ENCODE measurements around the gene PEX5.
"Not testable (repeated sequence)": the region's sequence is repeated elsewhere in the genome, so short reads cannot be mapped to it uniquely, and the experiment has no call there.

Gene PEX5

DNA sequence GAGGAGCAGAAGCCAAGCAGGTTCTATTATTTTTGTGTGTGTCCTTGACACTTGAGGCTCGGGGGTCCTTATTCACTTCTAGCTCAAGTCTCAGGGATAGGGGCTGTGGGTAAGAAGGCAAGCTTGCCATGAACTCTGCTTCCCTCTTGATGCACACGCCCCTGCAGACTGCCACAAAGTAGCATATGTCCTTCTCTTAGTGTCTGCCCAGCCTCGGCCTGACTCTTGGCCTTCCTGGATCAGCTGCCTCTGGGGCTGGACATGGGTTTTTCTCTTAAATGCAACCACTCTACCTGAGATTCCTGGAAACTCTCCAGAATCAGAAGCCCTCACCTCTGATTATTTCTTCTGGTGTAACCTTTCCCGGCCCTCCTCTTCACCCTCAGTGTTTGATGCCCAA is 28.2 kb upstream of the PEX5 start:
- DNase-seq, result no peak

DNA sequence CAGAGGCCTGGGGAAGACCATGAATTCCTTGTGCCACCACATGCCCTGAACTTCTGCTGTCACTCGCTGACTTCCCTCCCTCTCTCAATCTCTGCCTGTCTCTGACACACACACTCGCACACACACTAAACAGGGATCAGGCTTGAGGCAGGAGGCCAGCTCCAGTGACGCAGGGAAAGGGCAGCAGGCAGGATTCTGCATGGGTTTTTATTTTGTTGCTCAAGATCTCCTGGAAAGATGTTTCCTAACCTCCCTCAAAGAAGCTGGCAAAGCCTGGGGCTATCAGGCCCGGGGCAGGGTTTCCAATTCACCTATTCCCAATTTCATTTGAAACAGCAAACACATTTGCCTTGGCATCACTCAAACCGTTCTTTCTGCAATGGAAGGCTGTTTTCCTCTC is 27.7 kb upstream of the PEX5 start:
- DNase-seq, result no peak

DNA sequence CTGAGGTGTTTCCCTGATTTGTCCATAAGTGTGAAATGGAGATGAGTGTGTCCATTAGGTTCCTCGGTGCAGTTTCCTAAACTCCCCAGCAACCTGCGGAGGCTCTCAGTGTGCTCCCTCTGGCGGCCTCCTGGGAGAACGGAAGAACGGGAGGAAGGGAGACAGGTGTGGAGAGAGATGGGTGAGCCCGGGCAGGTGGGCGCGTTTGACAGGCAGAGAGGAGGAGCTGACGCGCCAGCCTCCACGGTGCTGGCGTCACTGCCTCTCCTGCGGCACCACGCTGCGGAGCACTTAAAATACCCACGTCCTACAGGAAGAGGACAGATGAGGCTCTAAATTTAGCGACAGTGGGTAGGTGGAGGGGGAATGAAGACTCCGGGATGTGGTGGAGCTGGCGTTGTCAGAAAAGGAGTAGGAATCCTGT is 26.8 kb upstream of the PEX5 start:
- DNase-seq, result no peak

DNA sequence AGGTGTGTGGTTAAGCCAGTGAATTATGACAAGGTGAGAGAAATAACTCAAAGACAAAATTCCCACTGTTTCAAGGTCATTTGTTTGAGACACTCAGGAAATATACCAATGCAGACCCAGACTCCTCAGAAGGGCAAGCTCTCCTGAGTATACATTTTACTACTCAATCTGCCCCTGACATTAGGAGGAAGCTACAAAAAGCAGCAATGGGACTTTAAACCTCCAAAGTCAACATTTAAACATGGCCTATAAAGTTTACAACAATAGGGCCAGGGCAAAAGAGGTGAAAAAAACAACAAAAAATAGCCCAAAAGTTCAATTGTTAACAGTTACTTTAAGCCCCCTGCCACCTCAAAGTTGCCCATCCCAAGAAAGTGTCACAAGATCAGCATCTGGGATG is 19.5 kb upstream of the PEX5 start:
- no peak for DNase-seq

DNA sequence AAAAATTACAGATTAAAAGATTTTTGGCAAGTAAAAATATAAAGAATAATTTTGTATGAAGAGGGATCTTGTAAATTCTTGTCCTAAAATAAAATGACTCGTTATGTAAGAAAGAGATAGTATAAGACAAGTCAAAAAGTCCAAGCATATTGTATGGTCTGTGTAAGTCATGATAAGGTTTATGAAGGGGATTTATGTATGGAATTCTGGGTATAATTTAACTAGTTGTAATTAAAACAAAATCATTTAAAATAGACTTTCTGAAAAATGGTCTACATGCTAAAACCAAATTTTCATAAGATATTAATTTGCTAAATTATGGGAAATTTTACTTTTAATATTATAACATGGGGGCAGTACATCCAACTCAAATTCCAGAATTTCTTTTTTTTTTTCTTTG is 17.6 kb upstream of the PEX5 start:
- DNase-seq, result no peak

DNA sequence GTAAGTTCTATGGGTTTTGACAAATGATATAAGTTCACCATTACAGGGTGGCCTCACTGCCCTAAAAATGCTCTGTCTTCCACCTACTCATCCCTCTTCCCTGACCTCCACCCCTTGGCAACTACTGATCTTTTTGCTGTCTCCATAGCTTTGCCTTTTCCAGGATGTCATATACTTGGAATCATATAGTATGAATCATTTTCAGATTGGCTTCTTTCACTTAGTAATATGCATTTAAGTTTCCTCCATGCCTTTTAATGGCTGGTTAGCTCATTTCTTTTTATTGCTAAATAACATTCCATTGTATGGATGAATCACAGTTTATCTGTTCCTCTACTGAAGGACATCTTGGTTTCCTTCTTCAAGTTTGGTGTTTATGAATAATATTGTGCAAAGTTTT is 14.0 kb upstream of the PEX5 start:
- DNase-seq, result no peak

DNA sequence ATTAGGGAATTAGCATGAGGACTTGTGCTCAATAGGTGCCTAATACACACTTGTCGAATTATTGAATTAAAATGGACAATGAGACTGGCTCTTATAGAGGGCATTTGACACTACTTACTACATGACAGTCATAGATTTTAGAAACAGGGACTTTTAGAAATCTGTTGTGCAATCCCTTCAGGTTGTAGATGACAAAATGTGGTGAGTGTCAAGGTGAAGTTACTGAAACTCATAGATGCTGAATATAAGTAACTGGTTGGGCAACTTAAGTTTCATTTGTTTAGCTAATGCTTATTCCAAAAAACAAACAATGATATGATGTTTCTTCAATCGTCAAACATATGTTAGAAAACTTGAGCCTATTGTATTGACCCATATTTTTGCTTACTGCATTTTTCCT is 12.9 kb upstream of the PEX5 start:
- no peak for DNase-seq

DNA sequence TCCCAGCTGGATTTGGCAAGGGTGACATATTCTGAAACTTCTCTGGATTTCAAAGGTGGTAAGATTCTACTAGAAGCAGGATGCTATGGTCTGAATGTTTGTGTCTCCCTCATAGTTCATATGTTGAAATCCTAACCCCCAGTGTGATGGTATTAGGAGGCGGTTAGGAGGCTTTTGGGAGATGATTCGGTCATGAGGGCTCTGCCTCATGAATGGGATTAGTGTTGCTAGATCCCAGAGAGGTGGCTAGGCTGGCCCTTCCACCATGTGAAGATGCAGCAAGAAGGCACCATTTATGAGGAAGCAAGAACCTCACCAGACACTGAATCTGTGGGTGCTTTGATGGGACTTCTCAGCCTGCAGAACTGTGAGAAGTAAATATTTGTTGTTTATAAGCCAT is 11.0 kb upstream of the PEX5 start:
- DNase-seq, result no peak

DNA sequence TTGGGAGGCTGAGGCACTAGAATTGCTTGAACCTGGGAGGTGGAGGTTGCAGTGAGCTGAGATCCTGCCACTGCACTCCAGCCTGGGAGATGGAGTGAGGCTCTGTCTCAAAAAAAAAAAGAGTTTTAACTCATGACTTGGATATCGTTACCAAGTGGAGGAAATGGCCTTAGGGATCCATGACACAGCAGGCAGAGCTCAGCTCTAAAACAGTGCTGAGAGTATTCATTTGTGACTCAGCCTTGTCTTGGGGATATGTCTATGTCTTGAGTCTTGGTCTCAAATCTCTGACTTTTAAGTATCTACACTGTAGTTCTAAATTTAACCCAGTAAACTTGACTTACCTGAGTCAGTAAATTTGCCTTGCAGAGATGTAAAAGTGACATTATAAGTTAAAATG is 8.8 kb upstream of the PEX5 start:
- DNase-seq, result no peak

DNA sequence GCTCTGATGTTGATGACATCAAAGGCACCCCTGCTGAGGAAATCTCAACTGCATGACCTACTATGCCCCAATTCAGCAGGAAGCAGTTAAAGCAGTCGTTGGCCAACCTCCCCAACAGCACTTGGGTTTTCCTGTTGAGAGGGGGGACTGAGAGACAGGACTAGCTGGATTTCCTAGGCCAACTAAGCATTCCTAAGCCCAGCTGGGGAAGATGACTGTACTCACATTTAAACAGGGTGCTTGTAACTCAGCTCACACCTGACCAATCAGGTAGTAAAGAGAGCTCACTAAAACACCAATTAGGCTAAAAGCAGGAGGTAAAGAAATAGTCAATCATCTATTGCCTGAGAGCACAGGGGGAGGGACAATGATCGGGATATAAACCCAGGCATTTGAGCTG is 3.4 kb upstream of the PEX5 start:
- DNase-seq, result not testable (repeated sequence)

DNA sequence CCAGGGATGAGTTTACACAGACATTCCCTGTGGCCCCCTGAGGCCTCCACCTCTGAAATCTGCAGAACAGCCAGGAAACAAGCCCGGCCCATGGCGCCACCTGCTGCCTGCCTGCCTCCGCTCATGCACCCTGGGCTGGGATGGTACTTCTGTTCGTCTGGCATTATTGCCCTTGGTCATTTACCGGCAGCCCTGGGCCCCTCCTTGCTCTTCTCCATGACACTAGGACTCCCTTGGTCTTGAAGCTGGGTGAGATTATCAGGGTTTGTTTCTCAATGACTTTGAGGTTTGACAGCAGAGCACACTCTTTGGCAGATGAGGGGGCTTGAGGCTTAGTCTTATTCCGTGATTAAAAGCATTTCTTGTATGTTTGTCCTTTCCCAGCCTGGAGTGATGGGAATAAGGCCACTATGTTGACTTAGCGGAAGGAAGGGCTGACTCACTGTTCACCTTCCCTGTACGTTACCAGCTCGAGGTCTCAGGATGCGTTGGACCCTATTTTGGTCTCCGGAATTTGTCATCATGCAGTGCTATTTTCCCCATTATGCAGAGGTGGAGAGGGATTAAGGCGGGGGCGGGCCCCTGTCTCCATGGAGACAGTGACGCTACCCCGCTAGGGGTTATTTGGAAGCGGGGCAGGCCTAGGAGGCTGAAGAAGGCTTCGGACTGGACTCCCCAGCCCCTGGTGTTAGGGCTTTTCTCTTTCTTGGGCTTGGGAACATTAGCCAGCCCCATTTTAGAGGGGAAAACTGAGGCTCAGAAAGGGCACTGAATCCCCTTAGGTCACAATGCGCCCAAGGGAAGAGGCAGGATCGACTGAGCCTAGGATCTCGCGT is 706 bp upstream of the PEX5 start:
- peak; percentile 67 for DNase-seq

DNA sequence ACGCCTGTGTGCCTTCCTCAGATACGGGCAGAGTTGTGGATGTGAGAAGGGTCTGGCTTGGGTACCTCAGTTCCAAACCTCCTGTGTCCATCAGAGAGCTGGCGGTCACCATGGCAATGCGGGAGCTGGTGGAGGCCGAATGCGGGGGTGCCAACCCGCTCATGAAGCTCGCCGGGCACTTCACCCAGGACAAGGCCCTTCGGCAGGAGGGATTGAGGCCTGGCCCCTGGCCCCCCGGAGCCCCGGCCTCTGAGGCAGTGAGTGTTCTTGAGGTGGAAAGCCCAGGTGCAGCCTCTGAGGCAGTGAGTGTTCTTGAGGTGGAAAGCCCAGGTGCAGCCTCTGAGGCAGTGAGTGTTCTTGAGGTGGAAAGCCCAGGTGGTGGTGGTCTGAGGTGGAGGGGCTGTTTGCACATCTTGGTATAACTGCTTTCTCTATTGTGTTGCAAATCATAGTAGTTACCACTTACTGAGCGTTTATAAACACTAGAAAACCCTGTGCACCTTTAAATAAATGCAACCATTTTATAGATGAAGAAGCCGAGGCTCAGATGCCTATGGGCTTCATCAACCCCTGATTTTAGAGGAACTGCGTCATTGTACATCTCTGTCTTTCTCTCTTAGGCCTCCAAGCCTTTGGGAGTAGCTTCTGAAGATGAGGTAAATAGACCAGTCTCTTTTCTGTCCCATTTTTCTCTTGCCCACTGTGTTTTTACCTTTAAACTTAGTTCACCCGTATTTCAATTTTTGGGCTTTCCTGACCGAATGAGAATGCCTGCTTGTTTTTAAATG is 976 bp downstream of the PEX5 start:
- DNase-seq, result no peak

DNA sequence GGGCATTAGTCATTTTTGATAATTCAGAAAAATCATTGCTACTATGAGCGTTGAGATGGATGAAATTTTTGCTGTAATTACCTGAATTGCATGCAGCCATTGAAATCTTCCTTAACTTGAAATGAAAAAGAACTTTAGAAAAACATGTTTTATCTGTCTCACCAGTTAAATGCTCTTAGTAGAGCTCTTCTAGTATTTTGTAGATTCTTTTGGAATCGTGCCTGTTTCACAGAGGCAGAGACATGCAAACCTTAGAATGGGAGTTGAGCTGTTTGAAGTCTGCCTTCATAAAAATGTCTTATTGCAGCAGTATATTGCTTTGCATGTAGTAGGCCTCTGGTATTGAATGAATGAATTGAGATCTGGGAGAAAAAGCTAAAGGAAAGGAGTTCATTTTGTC is 4.2 kb downstream of the PEX5 start:
- no peak for DNase-seq

DNA sequence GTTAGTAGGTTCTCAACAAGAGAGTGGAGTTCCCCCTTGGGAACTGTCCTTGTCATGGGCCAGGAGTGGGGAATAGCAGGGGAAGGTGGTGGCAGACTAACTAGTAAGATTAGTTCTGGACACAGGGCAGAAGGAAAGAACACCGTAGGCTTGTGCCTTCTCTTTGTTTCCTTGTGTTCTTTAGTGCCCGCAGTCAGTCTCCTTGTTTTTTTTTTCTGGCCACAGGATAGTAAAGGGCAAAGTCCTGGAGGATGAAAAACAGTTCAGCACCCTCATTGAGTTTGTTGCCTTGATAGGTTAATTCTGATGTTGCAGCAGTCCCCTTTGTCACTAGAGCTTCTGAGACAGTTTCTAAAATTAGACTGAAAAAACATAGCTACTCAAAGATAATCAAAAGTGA is 8.4 kb downstream of the PEX5 start:
- DNase-seq, result no peak

DNA sequence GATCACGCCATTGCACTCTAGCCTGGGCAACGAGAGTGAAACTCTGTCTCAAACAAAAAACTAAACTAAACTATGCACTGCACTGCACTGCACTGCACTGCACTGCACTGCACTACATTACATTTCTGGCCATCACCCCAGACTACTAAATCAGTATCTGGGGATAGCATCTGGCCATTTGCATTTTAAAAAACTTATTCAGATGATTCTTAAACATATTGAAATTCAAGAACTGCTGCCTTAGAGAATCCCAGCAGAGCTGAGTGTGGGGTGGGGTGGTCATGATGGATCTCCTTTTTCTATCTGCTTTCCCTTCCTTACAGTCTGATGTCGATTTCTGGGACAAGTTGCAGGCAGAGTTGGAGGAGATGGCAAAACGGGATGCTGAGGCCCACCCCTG is 13.6 kb downstream of the PEX5 start:
- no peak for DNase-seq

DNA sequence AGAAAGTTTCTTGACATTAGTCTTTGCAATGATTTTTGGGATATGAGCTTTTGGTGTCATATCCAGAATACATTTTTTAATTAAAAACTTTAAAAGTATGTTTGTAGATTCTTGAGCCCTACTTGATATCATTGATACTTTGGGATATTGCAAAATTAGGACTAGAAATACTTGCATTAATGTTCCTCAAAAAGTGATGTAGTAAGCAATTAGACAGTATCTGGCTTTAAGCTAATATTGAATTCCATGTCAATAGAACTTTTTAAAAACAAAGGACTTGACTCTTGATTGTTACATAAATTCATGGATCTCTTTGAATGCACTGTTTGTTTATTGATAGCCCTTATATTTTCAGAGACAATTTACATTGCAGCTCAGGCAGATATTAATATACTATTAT is 15.6 kb downstream of the PEX5 start:
- DNase-seq, result no peak

DNA sequence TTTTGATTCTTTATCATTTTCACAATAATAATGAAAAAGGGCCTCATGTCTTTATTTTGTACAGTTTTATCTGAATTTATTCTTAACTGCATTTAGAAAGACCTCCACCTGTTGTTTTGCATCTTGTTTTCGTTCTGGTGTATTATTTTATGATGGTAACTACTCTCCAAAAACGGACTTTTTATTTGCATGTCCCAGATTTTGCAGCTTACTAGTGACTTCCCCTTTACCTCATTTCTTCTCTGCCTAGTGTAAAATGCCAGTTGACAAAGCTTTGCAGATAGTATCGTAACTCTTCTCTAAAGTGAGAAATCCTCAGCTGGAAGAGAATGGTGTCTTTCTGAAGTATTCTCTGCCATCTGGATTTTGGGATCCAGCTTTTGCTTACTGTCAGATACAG is 17.2 kb downstream of the PEX5 start:
- DNase-seq, result no peak

DNA sequence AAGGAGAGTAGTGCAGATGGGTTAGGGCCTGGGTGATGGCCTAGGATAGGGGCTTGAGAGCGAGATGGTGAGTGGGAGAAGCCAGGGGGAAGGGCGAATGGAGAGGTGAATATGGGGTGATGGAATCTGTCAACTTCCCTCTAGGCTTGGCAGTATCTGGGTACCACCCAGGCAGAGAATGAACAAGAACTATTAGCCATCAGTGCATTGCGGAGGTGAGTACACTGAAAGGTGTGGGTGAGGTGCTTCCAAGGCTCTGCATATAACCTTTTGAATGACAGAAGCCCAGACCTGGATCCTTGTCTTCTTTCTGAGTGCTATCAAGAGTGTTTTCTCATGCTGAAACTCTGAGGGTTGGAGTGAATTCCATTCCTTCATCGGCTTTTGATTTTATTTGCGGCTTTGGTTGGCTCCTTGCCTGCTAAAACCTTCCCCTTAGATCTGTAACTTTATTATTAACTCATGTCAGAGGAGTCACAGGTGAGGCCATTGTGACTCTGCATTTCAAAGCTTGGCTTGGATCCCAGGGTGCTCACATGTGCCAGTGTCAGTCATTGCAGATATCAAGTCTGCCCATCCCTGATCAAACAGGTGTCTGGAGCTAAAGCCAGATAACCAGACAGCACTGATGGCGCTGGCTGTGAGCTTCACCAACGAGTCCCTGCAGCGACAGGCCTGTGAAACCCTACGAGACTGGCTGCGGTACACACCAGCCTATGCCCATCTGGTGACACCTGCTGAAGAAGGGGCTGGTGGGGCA is 18.6 kb downstream of the PEX5 start:
- no peak for DNase-seq

DNA sequence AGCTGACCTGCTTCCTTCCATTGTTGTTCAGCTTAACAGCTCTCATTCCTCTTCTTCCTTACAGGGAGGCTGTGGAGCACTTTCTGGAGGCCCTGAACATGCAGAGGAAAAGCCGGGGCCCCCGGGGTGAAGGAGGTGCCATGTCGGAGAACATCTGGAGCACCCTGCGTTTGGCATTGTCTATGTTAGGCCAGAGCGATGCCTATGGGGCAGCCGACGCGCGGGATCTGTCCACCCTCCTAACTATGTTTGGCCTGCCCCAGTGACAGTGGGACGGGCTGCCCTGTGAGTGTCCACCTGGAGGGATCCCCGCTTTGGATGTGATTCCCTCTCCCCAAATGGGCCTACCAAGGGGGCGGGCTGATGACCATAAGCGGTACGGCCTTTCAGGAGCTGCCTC is 20.5 kb downstream of the PEX5 start:
- DNase-seq, result no peak

DNA sequence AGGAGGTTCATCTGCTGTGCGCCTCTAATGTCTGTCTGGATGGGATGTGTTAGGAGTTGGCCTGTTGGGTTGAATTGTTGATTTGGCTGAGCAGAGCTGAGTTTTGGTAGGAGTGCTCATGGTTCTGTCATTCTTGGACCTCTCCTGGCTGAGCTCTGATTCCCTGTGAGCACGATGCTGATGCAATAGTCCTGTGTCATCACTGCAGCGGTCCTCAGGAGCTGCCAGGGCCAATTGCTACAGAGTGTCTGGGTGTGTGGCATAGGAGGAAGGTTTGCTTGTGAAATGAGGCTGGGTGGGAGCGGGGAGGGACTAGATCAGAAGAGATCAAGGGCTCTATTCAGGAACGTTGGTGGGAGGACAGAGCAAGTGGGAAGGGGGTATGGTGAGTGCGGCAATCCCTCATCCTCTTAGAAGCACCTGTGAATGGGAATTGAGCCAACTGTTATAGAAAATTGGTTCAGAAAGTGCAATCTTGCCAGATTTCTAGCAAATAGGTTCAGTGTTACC is 21.2 kb downstream of the PEX5 start:
- no peak for DNase-seq

DNA sequence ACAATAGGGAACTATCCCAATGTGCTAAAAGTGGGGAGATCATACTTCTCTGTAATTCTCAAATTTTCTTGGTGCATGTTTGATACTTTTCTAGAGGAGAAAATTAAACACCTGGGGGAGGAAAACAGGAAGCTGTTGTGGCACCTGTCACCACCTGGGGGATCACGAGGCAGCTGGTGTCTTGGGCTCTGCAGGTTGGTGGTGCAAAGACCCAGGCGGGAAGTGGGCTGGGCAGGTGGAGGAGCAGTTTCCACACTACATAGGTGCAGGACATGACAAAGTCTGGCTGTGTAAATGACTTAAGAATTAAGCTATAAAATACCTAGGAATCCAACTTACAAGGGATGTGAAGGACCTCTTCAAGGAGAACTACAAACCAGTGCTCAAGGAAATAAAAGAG is 23.2 kb downstream of the PEX5 start:
- no peak for DNase-seq

DNA sequence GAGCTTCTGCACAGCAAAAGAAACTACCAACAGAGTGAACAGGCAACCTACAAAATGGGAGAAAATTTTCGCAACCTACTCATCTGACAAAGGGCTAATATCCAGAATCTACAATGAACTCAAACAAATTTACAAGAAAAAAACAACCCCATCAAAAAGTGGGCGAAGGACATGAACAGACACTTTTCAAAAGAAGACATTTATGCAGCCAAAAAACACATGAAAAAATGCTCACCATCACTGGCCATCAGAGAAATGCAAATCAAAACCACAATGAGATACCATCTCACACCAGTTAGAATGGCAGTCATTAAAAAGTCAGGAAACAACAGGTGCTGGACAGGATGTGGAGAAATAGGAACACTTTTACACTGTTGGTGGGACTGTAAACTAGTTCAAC is 24.3 kb downstream of the PEX5 start:
- DNase-seq, result not testable (repeated sequence)

DNA sequence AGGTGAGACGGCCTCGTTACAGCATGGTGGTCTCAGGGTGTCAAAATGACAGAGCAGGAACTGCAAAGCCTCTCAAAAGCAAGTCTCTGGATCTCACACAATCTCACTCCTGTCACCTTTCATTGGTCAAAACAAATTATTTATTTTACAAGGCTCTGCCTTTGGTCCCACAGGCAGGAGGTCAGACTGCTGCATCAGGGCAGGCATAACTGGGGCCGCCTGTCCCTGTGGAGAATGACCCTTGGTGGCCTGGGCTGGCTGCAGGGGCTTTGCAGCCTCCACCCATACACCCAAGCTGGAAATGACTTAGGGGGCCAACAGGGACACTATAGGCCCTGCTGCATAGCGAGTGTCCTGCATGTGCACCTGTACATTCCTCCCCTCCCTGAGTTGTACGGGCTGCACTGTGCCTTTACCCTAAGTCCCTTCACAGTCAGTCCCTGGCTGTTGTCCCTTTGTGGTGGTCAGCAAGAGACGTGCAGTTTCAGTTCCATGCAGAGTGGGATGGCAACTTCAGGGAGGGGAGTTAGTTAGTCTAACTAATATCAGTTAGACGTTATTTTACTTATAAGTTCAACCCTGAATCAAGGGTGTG is 28.1 kb downstream of the PEX5 start:
- DNase-seq, result no peak
